SU-DHL-6 (cell line): ENCODE measurements around the gene SLC39A3.

Experiments used
- H2AFZ ChIP-seq: fragments of 200-600 bp; sonication (generic); 2 replicates; pipeline ENCODE4 v1.6.1; 2014; ENCODE audit warnings: low read depth, mild to moderate bottlenecking, moderate library complexity, mixed read lengths, antibody characterized with exemption, low read length; ENCODE audit not compliant: severe bottlenecking
- H3F3A ChIP-seq: fragments of 200-600 bp; shearing (Covaris generic); 2 replicates; pipeline ENCODE4 v1.6.0; 2016; ENCODE audit warnings: antibody characterized with exemption, mild to moderate bottlenecking; ENCODE audit not compliant: insufficient read depth
- H3K27ac ChIP-seq: fragments of 200-600 bp; sonication (generic); 2 replicates; pipeline ENCODE4 v1.5.1; 2016; ENCODE audit warnings: low read depth, mild to moderate bottlenecking, low read length, moderate library complexity, mixed read lengths
- H3K27me3 ChIP-seq: fragments of 200-600 bp; sonication (generic), shearing (Covaris generic); 2 replicates; pipeline ENCODE4 v1.6.0; 2014; ENCODE audit warnings: mild to moderate bottlenecking, low read length
- H3K36me3 ChIP-seq: fragments of 200-600 bp; sonication (generic); 2 replicates; pipeline ENCODE4 v1.6.1; 2014; ENCODE audit warnings: mild to moderate bottlenecking, low read length, mixed read lengths
- H3K4me2 ChIP-seq: fragments of 300-600, 200-600 bp; shearing (Covaris generic), sonication (generic); 2 replicates; pipeline ENCODE4 v1.6.0; 2014; ENCODE audit warnings: low read length, low read depth, mild to moderate bottlenecking; ENCODE audit not compliant: poor library complexity, severe bottlenecking
- H3K4me3 ChIP-seq: fragments of 200-600 bp; sonication (generic); 2 replicates; pipeline ENCODE4 v1.5.1; 2014; ENCODE audit warnings: antibody characterized with exemption, low read length, mild to moderate bottlenecking, mixed read lengths; ENCODE audit not compliant: insufficient read depth, poor library complexity, severe bottlenecking
- H3K79me2 ChIP-seq: fragments of 200-600 bp; sonication (generic); 2 replicates; pipeline ENCODE4 v1.6.1; 2014; ENCODE audit warnings: mild to moderate bottlenecking, low read length, moderate library complexity; ENCODE audit not compliant: insufficient read depth
- H3K9ac ChIP-seq: fragments of 200-600 bp; sonication (generic); 2 replicates; pipeline ENCODE4 v1.7.0; 2014; ENCODE audit warnings: mild to moderate bottlenecking, low read length
- H3K9me2 ChIP-seq: fragments of 200-600 bp; sonication (generic); replicated peaks from 2 replicates; pipeline ENCODE4 v1.6.1; 2014; ENCODE audit warnings: low read length; ENCODE audit not compliant: insufficient read depth
- H3K9me3 ChIP-seq: fragments of 200-600 bp; sonication (generic); 2 replicates; pipeline ENCODE4 v1.6.1; 2014; ENCODE audit warnings: low read length, mixed read lengths; ENCODE audit not compliant: insufficient read depth
- H4K20me1 ChIP-seq: fragments of 200-600 bp; sonication (generic); 2 replicates; pipeline ENCODE4 v1.6.1; 2014; ENCODE audit warnings: low read depth, mild to moderate bottlenecking, antibody characterized with exemption, low read length, moderate library complexity, mixed read lengths
- CTCF ChIP-seq: fragments of 200-600 bp; sonication (generic); IDR thresholded peaks from one replicate; pipeline ENCODE4 v1.5.1; 2017; ENCODE audit warnings: antibody characterized with exemption, mild to moderate bottlenecking, low read length, moderate library complexity; ENCODE audit not compliant: insufficient read depth, poor library complexity, severe bottlenecking
- EZH2phosphoT487 ChIP-seq: fragments of 200-600 bp; sonication (generic), shearing (Covaris generic); conservative IDR thresholded peaks from 2 replicates; pipeline ENCODE4 v1.6.1; 2018; ENCODE audit warnings: mild to moderate bottlenecking, antibody characterized with exemption, low read length, moderate library complexity, mixed read lengths

Gene SLC39A3, protein sequence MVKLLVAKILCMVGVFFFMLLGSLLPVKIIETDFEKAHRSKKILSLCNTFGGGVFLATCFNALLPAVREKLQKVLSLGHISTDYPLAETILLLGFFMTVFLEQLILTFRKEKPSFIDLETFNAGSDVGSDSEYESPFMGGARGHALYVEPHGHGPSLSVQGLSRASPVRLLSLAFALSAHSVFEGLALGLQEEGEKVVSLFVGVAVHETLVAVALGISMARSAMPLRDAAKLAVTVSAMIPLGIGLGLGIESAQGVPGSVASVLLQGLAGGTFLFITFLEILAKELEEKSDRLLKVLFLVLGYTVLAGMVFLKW

GRCh38 chr19:2739602-2740313 is at the start of gene SLC39A3:
TSS of gene SLC39A3 (minus strand) at chr19:2740017. CDS start at chr19:2737257, 2,760 bp downstream.
- Histone ChIP-seq H3K4me2 (peak within 1 kb of the TSS; percentile 92), H3K79me2 (0 out of 2 replicates have a peak, but pooled peaks cover 6% of the 10 kb centered on the region), H2AFZ (peak within 1 kb of the TSS; percentile 99), H3F3A (no peaks in the 10 kb centered on the region), H3K9me3 (no peaks in the 10 kb centered on the region), H4K20me1 (no peaks in the 10 kb centered on the region), H3K4me3 (peak within 1 kb of the TSS; percentile 66), H3K27ac (peak within 1 kb of the TSS; percentile 43), H3K9me2 (no peaks in the 10 kb centered on the region), H3K36me3 (0 out of 2 replicates have a peak, but pooled peaks cover 3% of the 10 kb centered on the region), H3K27me3 (no peaks in the 10 kb centered on the region), H3K9ac (peak within 1 kb of the TSS; percentile 64)
- no peak for TF ChIP-seq EZH2phosphoT487
- no peak for TF ChIP-seq CTCF

DNA sequence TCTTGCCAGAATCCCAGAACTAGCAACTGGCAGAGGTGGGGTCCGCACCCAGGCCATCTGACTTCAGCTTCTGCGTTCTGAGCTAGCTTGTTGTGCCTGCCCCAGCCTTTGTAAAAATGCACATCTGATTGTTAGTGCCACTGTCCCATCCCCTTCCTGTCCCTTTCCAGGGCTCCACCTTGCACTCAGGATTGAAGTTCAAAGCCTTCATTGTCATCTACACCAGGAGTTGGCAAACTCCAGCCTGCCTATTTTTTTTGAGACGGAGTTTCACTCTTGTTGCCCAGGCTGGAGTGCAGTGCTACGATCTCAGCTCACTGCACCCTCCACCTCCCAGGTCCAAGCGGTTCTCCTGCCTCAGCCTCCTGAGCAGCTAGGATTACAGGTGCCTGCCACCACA is 48.4 kb upstream of the SLC39A3 start:
- Histone ChIP-seq H3K36me3 (no peaks in the 10 kb centered on the region), H3K4me2 (no peak overlapping the region), H3K9ac (no peak overlapping the region), H3K9me3 (no peaks in the 10 kb centered on the region), H3K27ac (no peak overlapping the region), H3K4me3 (no peak overlapping the region), H3K9me2 (no peaks in the 10 kb centered on the region), H3F3A (peaks cover 13% of the 10 kb centered on the region), H3K79me2 (peaks cover 50% of the 10 kb centered on the region), H2AFZ (no peak overlapping the region), H4K20me1 (no peaks in the 10 kb centered on the region), H3K27me3 (no peaks in the 10 kb centered on the region)
- no peak for TF ChIP-seq EZH2phosphoT487
- no peak for TF ChIP-seq CTCF

- no peaks in the 10 kb centered on the region; the same call in 1 of the 2 replicates for H4K20me1 ChIP-seq
- H2AFZ ChIP-seq = no peak overlapping the region
- no peaks in the 10 kb centered on the region for H3K36me3 ChIP-seq
- H3F3A ChIP-seq = peaks cover 13% of the 10 kb centered on the region
- H3K4me3 ChIP-seq = no peak overlapping the region
- no peaks in the 10 kb centered on the region for H3K27me3 ChIP-seq
- H3K9me2 ChIP-seq = no peaks in the 10 kb centered on the region
- peak overlapping the region; percentile 21 for H3K4me2 ChIP-seq
- H3K9me3 ChIP-seq = no peaks in the 10 kb centered on the region
- H3K27ac ChIP-seq = no peak overlapping the region
- TF ChIP-seq CTCF (no peak), EZH2phosphoT487 (no peak)
- peaks cover 60% of the 10 kb centered on the region for H3K79me2 ChIP-seq
- peak overlapping the region; percentile 11; the same call in 1 of the 2 replicates for H3K9ac ChIP-seq
Measured at GRCh38 chr19:2787115-2787514, 47.3 kb upstream of the SLC39A3 start.
